T follicular helper cell (primary cell): ENCODE data around the gene ZNF609.
"Not testable (repeated sequence)": the region's sequence is repeated elsewhere in the genome, so short reads cannot be mapped to it uniquely, and the experiment has no call there.

Source experiments
- DNase-seq: peaks from one replicate; pipeline ENCODE4 v3.0.0-alpha.2; 2020; ENCODE audit warnings: low read depth

ZNF609 gene

DNA sequence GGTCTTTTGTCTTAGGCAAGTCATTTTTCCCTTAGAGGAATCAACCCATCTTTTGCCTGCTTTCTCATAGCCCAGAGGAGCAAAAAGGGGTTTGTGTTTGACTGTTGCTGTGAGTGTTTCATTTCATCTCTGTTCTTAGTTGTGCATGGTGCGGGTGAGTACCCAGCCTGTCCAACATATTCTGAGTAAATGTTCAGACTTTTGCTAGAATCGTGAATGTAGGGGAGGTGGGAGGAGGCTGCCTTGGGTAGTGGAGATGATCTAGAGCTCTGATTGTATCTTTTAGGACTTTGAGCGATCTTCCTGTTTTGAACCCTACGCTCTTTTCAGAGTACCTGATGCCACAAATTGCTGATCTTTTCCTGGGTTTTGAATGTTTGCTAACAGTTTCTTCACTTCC, 123.1 kb downstream of the ZNF609 start:
- no peak for DNase-seq

DNA sequence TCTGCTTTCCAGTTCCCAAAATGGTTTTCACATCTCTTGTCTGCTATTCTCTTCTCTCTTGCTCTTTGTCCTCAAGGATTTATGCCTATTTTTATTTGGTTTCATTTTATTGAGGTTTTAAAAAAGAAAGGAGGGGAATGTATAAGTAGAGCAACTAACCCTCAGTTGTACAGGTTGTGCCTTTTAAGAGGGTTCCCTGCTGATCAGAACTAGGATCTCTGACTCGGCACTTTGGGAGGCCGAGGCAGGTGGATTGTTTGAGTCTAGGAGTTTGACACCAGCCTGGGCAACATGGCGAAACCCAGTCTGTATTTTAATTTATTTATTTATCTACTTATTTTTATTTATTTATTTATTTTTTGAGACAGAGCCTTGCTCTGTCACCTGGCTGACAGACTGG, 123.6 kb downstream of the ZNF609 start:
- DNase-seq: no peak

DNA sequence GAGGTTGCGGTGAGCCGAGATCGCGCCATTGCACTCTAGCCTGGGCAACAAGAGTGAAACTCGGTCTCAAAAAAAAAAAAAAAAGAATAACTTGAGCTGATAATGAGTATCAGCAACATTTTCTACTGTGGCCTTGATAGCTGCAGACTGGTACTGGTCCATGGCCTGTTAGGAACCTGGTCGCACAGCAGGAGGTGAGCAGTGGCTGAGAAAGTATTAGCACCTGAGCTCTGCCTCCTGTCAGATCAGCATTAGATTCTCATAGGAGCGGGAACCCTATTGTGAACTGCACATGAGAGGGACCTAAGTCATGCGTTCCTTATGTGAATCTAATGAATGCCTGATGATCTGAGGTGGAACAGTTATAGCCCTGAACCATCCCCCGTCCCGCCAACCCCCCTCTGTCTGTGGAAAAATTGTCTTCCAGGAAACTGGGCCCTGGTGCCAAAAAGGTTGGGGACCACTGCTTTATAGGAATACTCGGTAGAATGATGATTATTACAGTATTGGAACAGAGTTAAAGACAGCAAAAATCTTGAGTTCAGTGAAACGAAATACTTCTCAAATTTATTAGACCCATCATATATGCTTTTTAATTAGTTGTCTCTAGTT, 126.0 kb downstream of the ZNF609 start:
- no peak for DNase-seq

DNA sequence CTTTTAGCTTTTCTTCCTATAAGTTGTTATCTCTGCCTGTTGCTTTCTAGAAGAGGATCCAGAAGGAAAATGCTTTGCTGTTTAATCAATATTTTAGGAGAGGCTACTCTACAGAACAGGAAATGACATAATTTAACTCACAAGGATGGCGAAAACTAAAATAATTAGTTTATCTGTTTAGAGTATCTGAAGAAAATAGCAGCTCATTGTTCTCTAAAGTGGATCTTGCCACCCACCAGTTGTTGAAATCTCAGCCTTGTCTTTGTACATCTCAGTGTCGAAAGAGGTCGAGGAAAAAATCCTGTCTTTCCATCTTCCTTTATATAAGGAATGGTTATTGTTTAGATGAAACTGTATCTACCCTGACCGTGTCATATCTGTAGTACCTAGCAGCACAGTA, 126.6 kb downstream of the ZNF609 start:
- DNase-seq: no peak

DNA sequence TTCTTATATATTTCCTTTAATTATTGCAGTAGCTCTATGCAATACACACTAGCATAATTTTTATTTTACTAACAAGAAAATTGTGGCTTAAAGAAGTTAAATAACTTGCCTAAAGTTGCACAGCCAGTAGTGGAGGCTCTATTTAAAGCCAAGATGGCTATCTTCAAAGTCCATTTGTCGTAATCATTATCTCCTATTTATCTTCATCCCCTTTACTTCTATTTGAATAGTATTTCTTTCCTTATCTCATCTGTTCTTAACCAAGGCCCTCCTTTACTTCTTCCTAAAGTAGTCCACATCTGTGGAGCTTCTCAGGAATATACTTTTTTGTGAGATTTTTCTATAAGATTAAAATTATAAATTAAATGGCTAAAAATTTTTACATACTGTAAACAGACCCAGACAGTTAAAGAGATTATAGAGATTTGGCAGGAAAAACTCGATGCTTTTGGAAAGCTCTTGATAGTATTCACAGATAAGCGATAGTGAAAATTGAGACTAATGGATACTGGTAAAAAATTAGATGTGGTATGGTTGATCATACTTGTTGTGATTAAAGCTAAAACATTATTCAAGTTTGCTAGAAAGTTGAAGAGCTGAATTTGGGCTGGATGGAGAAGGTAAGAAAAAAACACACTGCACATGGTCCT, 129.2 kb downstream of the ZNF609 start:
- DNase-seq: no peak

DNA sequence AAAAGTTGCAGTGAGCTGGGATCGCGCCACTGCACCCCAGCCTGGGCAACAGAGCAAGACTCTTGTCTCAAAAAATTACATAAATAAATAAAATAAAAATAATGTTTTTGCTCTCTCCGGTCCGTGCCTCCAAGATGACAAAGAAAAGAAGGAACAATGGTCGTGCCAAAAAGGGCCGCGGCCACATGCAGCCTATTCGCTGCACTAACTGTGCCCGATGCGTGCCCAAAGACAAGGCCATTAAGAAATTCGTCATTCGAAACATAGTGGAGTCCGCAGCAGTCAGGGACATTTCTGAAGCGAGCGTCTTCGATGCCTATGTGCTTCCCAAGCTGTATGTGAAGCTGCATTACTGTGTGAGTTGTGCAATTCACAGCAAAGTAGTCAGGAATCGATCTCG, 132.5 kb downstream of the ZNF609 start:
- not testable (repeated sequence) for DNase-seq

DNA sequence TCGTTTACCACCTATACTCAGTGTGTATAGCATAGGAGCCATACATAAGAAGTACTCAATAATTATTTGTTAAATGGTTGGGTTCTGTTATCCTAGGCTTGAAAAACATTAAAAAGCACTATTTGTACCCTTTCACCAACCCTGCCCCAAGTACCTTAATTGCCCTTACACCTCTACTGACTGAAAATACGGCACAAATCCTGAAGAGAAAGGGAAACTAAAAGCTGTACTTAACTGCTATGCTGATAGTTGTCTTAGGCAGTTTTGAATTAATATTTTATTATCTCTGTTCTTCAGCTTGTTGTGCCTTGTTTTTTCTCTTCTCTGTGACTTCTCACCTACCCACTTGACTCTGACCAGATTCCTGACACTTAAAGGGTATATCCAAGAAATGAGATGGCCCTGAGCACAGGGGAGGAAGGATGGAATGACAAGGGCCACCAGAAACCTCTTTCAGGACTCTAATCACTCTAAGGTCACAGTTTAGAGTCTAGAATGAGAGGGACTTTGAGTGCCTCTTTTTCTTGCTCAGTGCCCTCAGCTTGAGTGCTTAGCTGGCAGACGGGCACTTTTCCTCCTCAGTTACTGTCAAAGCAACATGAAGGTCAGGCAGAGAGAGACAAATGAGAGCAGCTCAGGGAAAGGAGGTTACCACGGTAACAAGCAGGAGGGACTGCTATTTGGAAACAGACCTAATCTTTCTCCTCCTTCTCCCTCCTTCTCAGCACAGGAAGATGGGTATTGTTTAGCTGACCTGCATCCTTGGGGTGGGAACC, 136.5 kb downstream of the ZNF609 start:
- DNase-seq: no peak

DNA sequence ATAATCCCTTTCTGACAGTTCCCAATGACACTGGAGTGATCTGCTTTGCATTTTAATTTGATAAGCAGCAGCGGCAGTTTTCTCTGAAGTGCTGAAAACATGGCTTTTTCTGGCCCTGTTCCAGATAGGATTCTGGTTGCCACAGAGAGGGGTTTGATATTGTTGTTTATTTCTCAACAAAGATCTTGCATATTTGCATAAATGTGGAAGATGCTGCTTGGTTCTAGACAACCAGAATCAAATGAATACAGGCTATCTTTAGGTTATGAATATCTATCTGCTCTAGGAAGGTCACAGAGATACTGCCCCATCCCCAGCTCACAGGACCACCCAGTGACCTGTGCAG, 137.1 kb downstream of the ZNF609 start:
- no peak for DNase-seq

DNA sequence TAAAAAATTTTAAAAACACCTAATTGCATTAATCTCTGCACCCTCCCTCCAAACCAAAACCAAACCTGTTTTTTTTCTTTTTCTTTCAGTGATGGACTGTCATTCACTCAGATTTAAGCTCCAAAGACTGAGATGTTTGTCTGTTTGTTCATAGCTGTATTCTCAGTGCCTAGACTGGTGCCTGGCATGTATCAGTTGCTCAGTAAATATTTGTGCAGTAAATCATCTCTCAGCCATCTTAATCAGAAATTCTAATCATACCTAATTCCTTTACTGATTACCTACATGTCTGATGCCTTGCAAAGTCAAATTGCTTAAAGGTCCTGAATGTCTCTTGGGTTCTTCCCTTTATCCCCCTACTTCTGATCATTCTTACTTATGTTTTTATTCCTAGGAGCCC, 138.8 kb downstream of the ZNF609 start:
- no peak for DNase-seq

DNA sequence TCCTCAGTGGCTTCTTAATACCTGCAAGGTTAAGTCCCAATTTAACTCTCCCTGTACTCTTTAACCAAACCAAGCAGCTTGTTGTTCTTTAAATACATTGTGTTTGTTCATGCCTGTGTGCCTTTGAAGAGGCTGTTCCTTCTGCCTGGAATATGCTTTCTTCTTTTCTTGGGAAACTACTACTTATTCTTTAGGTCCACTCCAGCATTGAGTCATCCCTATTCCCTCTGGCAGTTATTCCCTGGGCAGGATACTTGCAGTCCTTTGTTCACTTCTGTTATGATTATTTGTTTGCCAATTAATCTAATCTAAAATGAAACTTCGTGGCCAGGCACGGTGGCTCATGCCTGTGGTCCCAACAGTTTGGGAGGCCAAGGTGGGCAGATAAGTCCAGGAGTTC, 139.3 kb downstream of the ZNF609 start:
- DNase-seq: no peak

DNA sequence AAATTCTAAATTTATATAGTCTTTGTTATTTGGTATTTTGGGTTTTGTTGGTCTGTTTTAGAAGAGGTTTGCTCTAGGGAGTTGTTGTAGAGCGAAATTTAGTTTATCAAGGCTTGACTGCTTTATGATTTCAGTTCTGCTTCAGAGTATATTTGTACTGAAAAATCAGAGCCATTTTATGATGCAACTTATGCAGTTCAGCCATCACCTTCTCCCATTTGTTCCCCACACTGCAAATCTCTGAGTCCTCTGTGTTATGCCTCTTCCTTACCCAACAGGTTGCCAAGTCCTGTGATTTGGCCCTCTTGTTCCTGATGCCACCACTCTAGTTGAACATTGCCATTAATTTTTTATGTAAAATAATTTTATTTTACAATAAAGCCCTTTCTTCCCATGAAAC, 140.4 kb downstream of the ZNF609 start:
- DNase-seq: no peak

DNA sequence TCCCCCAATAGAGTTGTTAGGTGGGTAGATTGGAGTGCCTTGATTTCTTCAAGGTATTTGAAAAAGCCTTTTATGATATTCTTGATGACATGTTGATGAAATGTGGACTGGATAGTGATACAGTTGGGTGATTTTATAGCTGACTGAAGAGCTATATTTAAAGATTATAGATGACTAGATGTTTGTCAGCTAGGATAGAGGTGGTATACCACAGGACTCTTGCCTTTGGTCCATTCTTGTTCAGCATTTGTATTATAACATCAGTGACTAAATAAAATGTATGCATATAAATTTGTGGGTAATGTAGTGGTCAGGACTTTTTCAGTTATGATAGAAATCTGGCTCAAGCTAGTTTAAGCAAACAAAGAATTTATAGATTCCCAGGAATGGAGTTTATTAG, 143.9 kb downstream of the ZNF609 start:
- no peak for DNase-seq

DNA sequence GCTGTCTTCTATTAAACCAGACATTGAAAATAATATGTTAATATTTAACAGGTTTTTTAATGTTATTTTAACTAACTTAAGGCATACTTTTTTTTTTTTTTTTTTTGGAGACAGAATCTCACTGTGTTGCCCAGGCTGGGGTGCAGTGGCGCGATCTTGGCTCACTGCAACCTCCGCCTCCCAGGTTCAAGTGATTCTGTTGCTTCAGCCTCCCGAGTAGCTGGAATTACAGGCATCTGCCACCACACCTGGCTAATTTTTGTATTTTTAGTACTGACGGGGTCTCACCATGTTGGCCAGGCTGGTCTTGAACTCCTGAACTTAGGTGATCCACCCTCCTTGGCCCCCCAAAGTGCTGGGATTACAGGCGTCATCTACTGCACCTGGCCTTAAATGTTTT, 147.0 kb downstream of the ZNF609 start:
- not testable (repeated sequence) for DNase-seq

DNA sequence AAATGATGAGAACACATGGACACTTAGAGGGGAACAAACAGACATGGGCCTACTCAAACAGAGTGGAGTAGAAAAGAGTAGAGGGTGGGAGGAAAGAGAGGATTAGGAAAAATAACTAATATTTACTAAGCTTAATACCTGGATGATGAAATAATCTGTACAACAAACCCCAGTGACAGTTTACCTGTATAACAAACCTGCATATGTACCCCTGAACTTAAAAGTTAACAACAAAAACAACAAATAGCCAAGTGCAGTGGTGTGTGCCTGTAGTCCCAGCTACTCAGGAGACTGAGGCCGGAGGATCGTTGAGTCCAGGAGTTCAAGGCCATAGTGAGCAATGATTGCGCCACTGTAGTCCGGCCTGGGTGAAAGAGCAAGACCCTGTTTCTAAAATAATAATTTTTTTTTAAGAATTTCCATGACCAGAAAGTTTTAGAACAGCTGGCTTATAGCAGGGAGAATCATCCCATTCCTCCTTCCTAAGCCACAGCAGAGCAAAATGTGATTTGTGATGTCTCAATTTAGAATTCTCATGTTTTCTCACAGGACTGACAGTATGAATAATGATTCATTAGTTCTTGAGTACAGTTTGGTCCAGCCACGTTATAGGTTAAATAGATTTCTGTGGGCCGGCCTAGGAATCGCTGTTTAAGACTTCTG, 150.0 kb downstream of the ZNF609 start:
- no peak for DNase-seq

DNA sequence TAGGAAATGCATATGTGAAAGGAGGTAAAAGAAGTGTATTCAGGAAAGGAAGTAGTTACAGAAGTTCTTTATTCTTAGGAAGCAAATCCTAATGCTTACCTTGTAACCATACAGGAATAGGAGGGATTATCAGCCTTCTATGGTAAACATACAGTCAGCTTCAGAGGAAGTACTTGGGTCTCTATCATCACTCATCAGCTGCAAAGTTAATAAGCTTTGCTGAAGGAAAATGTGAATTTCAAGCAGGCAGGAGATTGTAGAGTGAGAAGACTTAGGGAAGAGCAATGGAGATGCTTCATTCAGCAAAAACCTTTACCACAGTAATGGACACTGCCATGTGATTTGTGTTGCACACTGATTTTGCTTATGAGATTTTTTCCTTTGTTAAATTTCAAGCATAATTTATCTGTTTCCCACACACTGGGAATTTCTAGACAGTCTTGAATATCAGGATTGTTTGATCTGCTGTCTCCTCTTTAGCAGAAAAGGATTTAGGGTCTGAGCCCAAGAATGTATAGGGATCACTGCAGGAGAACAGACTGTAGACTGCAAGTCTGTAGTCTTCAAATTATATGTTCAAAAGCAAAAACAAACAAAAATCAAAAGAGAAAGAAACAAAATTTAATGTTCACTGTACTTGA, 150.8 kb downstream of the ZNF609 start:
- DNase-seq: no peak

DNA sequence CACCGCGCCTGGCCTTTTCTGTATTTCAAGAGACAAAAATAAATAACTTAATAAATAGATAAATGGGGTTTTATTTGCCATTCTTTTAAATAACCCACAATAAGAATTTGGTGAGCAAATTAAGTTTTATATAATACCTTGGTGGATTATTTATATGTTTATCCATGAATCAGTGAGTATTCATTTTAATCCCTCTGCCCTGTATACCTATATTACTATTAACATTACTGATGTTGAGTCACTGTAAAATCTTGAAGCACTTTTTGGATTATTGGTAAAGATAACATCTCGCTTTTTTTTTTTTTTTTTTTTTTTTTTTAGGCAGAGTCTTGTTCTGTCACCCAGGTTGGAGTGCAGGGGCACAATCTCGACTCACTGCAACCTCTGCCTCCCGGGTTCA, 154.1 kb downstream of the ZNF609 start:
- no peak for DNase-seq

DNA sequence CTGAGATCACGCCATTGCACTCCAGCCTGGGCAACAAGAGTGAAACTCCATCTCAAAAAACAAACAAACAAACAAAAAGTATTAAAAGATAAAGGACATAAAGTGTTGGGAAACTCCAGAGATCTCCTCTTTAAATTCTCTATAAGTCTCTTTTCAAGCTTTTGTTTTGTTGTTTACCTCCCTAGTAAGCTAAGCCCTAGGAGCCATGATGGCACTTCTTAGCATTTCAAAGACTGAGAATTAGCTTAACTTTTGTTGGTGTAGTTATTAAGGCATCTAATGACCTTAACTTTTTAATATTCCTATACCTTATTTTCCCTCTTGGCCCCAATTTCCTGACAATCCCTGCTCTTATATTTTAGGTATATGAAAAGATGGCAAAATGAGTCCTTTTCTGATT, 157.3 kb downstream of the ZNF609 start:
- no peak for DNase-seq

DNA sequence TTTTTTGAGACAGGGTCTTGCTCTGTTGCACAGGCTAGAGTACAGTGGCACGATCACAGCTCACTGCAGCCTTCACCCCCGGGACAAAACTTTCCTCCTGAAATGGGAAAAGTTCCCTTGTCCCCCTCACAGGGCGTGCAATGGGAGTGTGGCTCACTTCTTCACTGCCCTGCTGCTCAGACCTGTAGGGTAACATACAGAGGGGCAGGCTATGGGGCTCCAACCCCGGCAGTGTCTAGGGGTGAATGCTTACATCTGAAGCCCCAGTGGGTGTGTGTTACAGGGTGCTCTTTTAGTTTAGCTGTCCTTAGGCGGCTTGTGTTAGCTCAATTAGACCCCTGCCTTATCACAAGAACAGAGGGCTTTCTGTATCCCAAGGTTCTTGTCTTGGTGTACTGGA, 157.8 kb downstream of the ZNF609 start:
- DNase-seq: no peak

DNA sequence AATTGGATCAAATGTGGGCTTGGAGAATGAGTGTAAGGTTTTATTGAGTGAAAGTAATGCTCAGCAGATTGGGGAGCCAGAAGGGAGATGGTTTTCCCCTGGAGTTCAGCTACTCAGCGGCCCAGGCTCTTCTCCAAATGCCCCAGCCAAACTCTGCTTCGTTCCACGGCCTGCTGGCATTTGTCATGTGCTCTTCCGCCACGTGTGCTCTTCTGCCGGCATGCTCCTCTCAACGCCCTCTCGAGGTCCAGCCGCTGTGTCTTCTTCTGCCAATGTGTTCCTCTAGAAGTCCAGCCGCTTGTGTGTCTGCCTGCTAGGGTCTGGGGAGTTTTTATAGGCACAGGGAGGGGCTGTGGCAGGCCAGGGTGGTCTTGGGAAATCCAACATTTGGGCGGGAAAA, 158.2 kb downstream of the ZNF609 start:
- DNase-seq: no peak

DNA sequence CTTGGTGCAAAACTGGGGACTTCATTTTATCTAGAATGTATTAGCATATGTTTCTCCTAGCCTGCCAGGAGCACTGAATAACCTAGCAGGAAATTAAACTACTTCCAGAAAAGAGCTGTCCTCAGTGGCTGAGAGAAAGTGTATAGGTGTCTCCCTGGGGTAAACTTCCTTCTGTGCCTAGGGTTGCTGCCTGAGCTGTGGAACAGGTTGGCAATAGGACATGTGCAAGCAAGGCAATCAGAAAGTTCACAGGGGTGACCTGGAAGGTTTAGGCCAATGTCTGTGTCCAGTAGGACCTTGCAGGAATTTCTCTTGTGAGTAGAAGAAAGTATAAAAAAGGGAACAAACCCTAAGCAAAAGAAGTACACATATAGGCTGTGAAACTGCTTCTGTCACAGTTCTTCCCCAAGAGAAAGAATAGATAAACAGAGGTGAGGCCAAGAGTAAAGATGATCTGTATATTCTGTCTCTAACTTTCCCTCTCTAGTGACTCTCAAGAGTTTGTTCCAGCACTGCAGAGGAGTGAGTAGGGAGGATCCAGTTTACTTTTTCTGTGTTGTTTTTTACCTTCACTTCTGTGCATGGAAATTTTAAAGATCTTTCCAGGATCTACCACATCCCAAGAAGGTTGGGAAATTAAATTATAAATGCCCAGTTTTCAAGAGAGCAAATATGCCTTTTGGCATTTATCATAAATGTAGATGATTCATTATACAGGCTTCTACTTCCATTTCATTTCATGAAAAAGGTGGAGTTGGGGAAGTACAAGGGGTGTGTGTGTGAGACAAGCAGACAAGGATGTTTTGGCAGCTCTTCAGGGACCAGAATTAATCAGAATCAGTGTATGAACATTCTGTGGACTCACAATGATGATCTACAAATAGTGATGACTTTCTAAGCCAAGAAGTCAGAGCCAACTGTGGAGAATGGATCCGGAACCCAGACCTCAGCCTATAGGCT, 159.8 kb downstream of the ZNF609 start:
- DNase-seq: no peak

DNA sequence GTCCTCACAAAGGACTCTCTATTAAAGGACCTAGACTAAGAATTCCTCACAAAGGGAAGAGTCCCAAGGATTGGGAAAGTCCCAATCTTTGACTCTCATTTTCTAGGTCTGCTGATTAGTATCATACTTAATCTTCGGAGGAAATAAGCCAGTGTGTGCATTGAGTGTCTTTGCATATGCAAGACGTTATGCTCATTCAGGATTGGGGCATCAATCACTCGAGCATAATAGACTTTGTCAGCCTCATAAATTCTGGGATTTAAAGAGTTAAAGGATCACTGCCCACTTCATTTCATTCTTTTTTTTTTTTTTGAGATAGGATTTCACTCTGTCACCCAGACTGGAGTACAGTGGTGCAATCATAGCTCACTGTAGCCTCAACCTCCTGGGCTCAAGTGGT, 160.7 kb downstream of the ZNF609 start:
- DNase-seq: no peak
